Measurements from ENCODE around the gene FERMT2. TPM values are rescaled to one million over a fixed set of nuclear protein-coding genes. Genes with fewer than 3 reads are reported as not detected.
A peak's percentile ranks its signal among the peaks of the same experiment; 100 is the strongest.

FERMT2 gene
- total RNA-seq, 1 donor from 2014 or later: 79.7 TPM

GRCh38 chr14:52888839-52889838 is 61.7 kb downstream of the FERMT2 start:
- Mint-ChIP-seq H3K27ac (ENCODE audit: unreplicated experiment) (peak overlapping the region; percentile 9), H3K27me3 (ENCODE audit: unreplicated experiment) (no peaks in the 10 kb centered on the region), H3K36me3 (ENCODE audit: unreplicated experiment) (peaks cover 3% of the 10 kb centered on the region), H3K4me3 (ENCODE audit: unreplicated experiment) (no peak overlapping the region), H3K4me1 (ENCODE audit: low read depth, unreplicated experiment) (peaks cover 3% of the 10 kb centered on the region), H3K9me3 (ENCODE audit: unreplicated experiment) (peaks cover 1% of the 10 kb centered on the region)
- TF ChIP-seq CTCF (IDR thresholded peaks at IDR 0.05; ENCODE audit: partially characterized antibody, unreplicated experiment): no peak
- DNase-seq: no peak

- H3K27me3 Mint-ChIP-seq (ENCODE audit: unreplicated experiment): no peaks in the 10 kb centered on the region
- peaks cover 2% of the 10 kb centered on the region for H3K36me3 Mint-ChIP-seq (ENCODE audit: unreplicated experiment)
- DNase-seq: no peak
- peaks cover 3% of the 10 kb centered on the region for H3K4me1 Mint-ChIP-seq (ENCODE audit: low read depth, unreplicated experiment)
- peaks cover 1% of the 10 kb centered on the region for H3K9me3 Mint-ChIP-seq (ENCODE audit: unreplicated experiment)
- H3K27ac Mint-ChIP-seq (ENCODE audit: unreplicated experiment): no peak overlapping the region
- no peak for TF ChIP-seq CTCF (IDR thresholded peaks at IDR 0.05; ENCODE audit: partially characterized antibody, unreplicated experiment)
- no peak overlapping the region for H3K4me3 Mint-ChIP-seq (ENCODE audit: unreplicated experiment)
These were observed 62.7 kb downstream of the FERMT2 start for GRCh38 chr14:52888159-52888558.

- H3K4me3 Mint-ChIP-seq (ENCODE audit: unreplicated experiment): no peak overlapping the region
- no peak for TF ChIP-seq CTCF (IDR thresholded peaks at IDR 0.05; ENCODE audit: partially characterized antibody, unreplicated experiment)
- no peak overlapping the region for H3K27ac Mint-ChIP-seq (ENCODE audit: unreplicated experiment)
- H3K36me3 Mint-ChIP-seq (ENCODE audit: unreplicated experiment): no peaks in the 10 kb centered on the region
- no peak for DNase-seq
- peaks cover 1% of the 10 kb centered on the region for H3K9me3 Mint-ChIP-seq (ENCODE audit: unreplicated experiment)
- peaks cover 3% of the 10 kb centered on the region for H3K4me1 Mint-ChIP-seq (ENCODE audit: low read depth, unreplicated experiment)
- H3K27me3 Mint-ChIP-seq (ENCODE audit: unreplicated experiment): no peaks in the 10 kb centered on the region
These were observed 65.6 kb downstream of the FERMT2 start for GRCh38 chr14:52885230-52885629.

DNA sequence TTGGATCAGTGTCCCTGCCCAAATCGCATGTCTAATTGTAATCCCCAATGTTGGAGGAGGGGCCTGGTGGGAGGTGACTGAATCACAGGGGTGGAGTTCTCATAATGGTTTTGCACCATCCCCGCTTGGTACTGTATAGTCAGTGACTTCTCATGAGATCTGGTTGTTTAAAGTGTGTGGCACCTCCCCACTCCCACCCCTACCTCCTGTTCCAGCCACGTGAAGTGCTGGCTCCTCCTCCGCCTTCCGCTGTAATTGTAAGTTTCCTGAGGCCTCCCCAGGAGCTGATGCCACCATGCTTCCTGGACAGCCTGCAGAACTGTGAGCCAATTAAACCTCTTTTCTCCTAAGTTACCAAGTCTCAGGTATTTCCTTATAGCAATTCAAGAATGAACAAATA is 67.2 kb downstream of the FERMT2 start:
- Mint-ChIP-seq H3K27ac (ENCODE audit: unreplicated experiment) (no peak overlapping the region), H3K27me3 (ENCODE audit: unreplicated experiment) (no peaks in the 10 kb centered on the region), H3K36me3 (ENCODE audit: unreplicated experiment) (no peaks in the 10 kb centered on the region), H3K4me3 (ENCODE audit: unreplicated experiment) (no peak overlapping the region), H3K4me1 (ENCODE audit: low read depth, unreplicated experiment) (no peaks in the 10 kb centered on the region), H3K9me3 (ENCODE audit: unreplicated experiment) (no peaks in the 10 kb centered on the region)
- no peak for DNase-seq
- no peak for TF ChIP-seq CTCF (IDR thresholded peaks at IDR 0.05; ENCODE audit: partially characterized antibody, unreplicated experiment)

GRCh38 chr14:52882824-52883223 is 68.0 kb downstream of the FERMT2 start:
- DNase-seq: no peak
- Mint-ChIP-seq H3K9me3 (ENCODE audit: unreplicated experiment) (no peaks in the 10 kb centered on the region), H3K4me1 (ENCODE audit: low read depth, unreplicated experiment) (no peaks in the 10 kb centered on the region), H3K27me3 (ENCODE audit: unreplicated experiment) (no peaks in the 10 kb centered on the region), H3K27ac (ENCODE audit: unreplicated experiment) (no peak overlapping the region), H3K36me3 (ENCODE audit: unreplicated experiment) (no peaks in the 10 kb centered on the region), H3K4me3 (ENCODE audit: unreplicated experiment) (no peak overlapping the region)
- no peak for TF ChIP-seq CTCF (IDR thresholded peaks at IDR 0.05; ENCODE audit: partially characterized antibody, unreplicated experiment)
